NB4 (cell line): ENCODE data around the gene MEGF10.

Source experiments
- DNase-seq: peaks from one replicate; pipeline ENCODE4 v3.0.0; 2010; ENCODE audit warnings: low read depth
- H3K4me3 ChIP-seq: one replicate; pipeline ENCODE4 v1.5.1; 2011; ENCODE audit warnings: mild to moderate bottlenecking, low read depth, low read length, moderate library complexity
- CTCF ChIP-seq: IDR thresholded peaks from one replicate; pipeline ENCODE4 v1.5.1; 2012; ENCODE audit warnings: low read depth, low read length
- MAX ChIP-seq: IDR thresholded peaks from 2 replicates; pipeline ENCODE4 v1.6.1; 2011; ENCODE audit warnings: low read depth, low read length
- MYC ChIP-seq: IDR thresholded peaks from 2 replicates; pipeline ENCODE4 v1.6.1; 2011; ENCODE audit warnings: low read depth, low read length
- POLR2A ChIP-seq: IDR thresholded peaks from 2 replicates; pipeline ENCODE4 v1.6.1; 2011; ENCODE audit warnings: mild to moderate bottlenecking; ENCODE audit not compliant: insufficient read length; ENCODE audit errors: extremely low read depth

The MEGF10 gene

GRCh38 chr5:127337876-127338275, 47.3 kb downstream of the MEGF10 start:
- TF ChIP-seq CTCF (no peak), MYC (no peak), MAX (no peak), POLR2A (no peak)
- no peak for DNase-seq
- no peak overlapping the region for H3K4me3 ChIP-seq

GRCh38 chr5:127338501-127338900, 47.9 kb downstream of the MEGF10 start:
- TF ChIP-seq CTCF (no peak), MAX (no peak), MYC (no peak), POLR2A (no peak)
- DNase-seq, result no peak
- no peak overlapping the region for H3K4me3 ChIP-seq

- DNase-seq, result no peak
- H3K4me3 ChIP-seq, result no peak overlapping the region
- TF ChIP-seq CTCF (no peak), MAX (no peak), MYC (no peak), POLR2A (no peak)
Measured at GRCh38 chr5:127340606-127341005, 50.0 kb downstream of the MEGF10 start.

- no peak for TF ChIP-seq POLR2A
- TF ChIP-seq CTCF, result no peak
- no peak for TF ChIP-seq MAX
- TF ChIP-seq MYC, result no peak
- DNase-seq, result no peak
- H3K4me3 ChIP-seq, result no peak overlapping the region
Measured at GRCh38 chr5:127342364-127342763, 51.8 kb downstream of the MEGF10 start.

- DNase-seq, result no peak
- TF ChIP-seq CTCF (no peak), MYC (no peak), POLR2A (no peak), MAX (no peak)
- H3K4me3 ChIP-seq, result no peak overlapping the region
Measured at GRCh38 chr5:127343313-127343712, 52.7 kb downstream of the MEGF10 start.

GRCh38 chr5:127343866-127344265, 53.3 kb downstream of the MEGF10 start:
- H3K4me3 ChIP-seq, result no peak overlapping the region
- TF ChIP-seq MYC (no peak), POLR2A (no peak), MAX (no peak), CTCF (no peak)
- no peak for DNase-seq
